CD4-positive, alpha-beta T cell treated with Interleukin-6 for 4 hours (primary cell): ENCODE results near the gene PGM1.
"Not testable (repeated sequence)": the region's sequence is repeated elsewhere in the genome, so short reads cannot be mapped to it uniquely, and the experiment has no call there.

Experiments used
- DNase-seq: peaks from one replicate; pipeline ENCODE4 v3.0.0-alpha.2; 2020; ENCODE audit warnings: mixed read lengths

The PGM1 gene

DNA sequence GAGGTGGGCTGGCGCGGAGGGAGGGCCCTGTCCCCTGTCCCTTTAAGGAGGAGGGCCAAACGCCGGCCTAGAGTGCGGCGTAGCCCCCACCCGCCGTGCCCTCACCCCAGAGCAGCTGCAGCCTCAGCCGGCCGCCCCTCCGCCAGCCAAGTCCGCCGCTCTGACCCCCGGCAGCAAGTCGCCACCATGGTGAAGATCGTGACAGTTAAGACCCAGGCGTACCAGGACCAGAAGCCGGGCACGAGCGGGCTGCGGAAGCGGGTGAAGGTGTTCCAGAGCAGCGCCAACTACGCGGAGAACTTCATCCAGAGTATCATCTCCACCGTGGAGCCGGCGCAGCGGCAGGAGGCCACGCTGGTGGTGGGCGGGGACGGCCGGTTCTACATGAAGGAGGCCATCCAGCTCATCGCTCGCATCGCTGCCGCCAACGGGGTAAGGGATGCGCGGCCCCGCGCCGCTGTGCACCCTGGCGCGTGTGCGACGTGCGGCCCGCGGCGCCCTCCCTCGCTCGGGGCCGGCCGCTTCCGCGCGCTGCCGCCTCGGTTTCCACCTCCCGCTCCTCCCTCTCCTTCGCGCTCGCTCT lies at the start of gene PGM1:
TSS of gene PGM1 (plus strand) at position 109 of the 583 bp plus-strand sequence. CDS start at position 187, 78 bp downstream.
- peak; percentile 81 for DNase-seq

DNA sequence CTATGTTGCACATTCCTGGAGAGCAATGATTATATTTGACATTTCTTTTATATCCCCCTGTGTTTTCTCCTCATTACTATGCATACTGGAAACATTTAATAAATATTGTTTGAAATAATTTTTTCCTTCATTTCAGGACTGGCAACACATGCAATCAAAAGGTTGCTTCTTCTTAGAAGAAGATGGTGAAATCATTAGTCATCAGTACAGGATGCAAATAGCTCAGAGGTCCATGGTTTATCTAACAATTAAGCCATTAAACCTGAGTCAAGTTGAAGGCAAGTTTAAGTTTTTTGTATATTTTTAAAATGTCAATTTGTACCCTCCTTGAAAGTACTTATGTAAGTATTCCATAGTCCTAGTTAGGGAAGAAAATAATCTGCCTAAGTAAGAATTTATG lies 47.4 kb upstream of the PGM1 start:
- DNase-seq = no peak

DNA sequence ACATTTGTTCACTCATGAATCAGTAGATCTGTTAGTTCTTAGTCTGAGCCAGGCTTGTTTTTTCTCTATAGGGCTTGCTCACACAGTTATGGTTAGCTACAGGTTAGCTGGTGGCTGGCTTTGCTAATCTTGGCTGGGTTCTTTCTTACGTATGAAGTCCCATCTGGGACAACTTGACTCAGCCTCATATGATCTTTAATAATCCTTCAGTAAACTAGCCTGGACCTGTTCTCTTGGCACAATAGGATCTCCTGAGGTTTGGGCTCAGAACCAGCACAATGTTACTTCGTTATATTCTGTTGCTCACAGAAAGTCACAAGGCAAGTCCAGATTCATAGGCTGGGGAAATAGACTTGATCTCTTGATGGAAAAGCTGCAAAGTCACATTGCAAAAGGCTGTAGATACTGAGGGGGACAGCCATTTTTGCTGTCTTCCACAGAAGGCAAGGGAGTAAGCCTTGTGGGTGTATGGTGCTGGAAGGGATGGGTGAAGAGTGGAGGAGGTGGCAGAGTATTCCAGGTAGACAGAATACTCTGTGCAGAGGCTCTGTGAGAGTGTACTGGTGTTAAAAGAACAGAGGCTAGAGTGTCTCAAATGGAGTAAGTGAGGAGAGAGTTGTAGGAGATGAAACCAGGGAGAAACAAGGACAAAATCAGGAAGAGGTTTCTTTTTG lies 45.5 kb upstream of the PGM1 start:
- no peak for DNase-seq

DNA sequence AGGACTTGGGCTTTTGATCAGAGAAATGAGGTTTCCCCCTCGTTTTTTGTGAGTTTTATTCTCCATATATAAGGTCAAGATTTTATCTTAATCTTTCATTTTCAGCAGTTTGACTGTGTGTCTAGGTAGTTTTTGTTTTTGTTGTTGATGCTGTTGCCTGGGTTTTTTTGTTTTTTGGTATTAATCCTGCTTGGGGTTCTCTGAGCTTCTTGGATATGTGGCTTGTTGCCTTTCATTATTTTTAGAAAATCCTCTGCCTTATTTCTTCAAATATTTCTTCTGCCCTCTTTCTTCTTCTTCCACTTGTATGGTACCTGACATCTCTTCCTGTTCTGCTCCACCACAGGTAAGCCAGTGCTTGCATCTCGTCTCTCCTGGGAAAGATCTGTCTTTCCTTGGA lies 44.9 kb upstream of the PGM1 start:
- DNase-seq = no peak

DNA sequence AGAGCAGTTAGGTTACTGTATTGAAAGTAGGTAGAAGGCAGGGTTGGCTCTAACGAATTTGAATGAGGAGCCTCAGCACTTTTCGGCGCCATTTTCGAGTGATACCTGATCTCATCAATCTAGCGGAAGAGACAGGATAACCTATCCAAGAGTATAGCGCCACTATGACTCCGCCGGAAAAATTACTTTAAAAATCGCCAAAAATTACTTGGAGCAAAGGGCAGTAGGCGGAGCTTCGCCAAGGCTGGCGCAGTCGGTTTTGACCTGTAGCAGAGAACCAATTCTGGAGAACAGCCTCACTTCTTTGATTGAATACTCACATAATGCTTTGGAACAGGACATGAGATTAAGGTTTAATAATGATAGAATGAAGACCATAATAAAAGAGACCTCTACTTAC lies 44.3 kb upstream of the PGM1 start:
- DNase-seq = no peak

DNA sequence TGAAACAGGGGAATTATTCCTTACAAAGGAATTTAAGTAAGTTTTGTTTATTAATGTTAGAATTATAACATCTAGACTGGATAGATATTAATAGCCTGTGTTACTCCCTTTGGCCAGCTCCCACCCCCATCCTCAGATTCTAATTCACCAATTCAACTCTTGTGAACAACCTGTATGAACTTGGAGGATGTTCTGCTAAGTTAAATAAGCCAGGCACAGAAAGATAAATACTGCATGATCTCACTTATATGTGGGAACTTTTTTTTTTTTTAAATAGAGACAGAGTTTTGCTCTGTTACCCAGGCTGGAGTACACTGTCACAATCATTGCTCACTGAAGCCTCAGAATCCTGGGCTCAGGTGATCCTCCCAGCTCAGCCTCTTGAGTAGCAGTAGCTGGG lies 37.7 kb upstream of the PGM1 start:
- no peak for DNase-seq

DNA sequence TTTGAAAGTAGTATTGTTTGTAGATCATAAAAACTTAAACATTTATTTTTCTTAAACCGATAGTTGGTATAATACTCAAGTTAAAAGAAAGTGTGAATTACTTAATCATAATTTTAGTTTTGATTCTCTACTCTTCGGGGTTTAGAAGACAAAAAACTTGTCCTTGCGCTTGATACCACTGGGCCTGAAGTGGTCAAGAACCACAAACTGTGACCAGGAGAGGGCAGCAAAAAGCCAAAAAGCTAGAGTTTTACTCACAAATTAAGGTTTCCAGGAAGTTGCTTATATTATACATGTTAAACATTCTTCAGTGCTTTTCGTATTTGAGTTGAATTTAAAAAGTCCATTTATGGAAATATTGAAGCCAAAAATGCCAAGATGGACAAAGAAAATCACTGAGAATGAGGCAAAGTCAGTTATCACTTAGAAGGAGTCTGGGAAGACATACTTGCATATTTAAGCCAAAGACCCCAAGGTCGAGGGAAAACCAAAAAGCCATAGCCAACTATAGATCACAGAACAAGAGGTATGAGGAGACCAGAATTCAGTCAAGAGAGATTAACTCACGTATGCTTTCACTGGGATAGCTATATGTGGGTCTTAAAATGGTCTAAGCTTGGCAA lies 35.7 kb upstream of the PGM1 start:
- DNase-seq = peak; percentile 21

DNA sequence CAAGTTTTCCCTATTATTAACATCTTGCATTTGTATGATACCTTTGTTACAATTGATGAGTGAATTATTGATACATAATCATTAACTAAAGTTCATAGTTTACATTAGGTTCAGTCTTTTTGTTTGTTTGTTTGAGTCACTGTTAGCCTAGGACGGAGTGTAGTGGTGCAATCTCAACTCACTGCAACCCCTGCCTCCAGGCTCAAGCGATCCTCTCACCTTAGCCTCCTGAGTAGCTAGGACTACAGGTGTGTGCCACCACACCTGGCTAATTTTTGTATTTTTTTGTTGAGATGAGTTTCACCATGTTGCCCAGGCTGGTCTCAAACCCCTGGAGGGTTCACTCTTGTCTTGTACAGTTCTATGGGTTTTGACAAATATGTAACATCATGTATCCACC lies 33.9 kb upstream of the PGM1 start:
- no peak for DNase-seq

DNA sequence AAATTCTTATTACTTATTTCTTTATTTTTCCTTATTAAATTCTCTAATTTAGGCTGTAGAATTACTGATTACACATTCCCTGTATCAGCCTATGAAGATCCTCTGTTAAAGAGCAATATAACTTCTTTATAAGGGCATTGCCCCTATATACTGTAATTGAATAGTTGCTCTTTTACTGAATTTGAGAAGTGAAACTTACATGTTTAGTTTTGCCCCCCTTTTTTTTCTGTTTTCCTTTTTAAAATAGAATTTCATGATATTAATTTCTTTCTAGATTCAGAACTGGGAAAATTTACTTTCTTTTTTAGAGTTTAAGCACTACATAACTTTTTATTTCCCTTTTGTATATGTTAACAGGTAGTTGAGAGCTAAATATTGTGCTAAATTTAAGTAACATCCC lies 29.5 kb upstream of the PGM1 start:
- DNase-seq = no peak

DNA sequence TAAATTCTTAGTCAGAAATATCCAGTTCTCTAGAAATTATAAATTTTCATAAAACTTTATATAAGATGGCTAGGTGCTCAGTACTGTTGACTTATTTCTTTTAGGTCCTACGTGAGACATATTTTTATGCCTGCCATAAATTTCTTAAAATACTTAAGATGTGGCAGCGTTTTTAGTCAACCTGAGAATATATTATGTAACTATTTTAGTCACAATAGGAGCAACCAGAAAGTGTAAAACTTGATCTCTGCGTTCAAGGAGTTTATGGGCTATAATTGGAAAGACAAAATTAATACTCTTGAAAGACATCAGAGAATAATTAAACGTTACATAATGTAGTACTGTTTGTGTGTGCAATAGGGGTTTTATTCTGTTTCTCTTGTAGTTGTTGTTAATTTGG lies 24.1 kb upstream of the PGM1 start:
- no peak for DNase-seq

DNA sequence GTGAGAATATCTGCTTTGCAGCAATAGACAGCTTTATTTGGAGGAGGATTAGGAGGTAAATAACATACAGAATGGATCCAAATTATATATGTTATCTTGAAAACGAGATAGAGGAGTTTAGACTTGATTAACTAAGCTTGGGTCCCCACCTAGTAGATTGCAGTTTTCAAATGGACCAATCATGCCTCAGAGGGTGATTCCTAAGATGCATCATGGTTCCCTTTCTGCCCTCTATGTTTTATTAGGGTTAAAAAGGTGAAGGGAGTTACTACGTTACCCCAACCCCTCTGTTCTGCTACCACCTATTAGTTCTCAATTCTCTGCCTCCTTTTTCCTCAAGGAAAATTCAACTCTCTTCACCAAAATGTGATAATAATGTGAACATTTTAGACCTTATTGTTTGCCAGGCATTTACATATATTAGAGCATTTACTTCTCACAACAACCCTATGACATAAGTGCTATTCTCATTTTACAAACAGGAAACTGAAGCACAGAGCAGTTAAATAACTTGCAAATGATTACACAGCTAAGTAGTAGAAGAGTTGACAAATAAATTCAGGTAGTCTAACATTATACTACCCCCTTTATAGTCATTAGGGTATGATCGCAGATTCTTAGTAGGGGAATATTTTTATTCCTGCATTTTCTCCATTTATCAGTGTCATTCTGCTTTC lies 23.4 kb upstream of the PGM1 start:
- no peak for DNase-seq

DNA sequence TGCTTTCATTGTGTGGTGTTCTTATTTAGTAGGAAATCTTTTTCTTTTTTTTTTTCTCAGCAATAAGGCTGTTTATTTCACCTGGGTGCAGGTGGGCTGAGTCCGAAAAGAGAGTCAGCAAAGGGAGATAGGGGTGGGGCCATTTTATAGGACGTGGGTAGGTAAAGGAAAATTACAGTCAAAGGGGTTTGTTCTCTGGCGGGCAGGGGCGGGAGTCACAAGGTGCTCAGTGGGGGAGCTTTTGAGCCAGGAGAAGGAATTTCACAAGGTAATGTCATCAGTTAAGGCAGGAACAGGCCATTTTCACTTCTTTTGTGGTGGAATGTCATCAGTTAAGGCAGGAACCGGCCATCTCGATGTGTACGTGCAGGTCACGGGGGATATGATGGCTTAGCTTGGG lies 20.5 kb upstream of the PGM1 start:
- not testable (repeated sequence) for DNase-seq

DNA sequence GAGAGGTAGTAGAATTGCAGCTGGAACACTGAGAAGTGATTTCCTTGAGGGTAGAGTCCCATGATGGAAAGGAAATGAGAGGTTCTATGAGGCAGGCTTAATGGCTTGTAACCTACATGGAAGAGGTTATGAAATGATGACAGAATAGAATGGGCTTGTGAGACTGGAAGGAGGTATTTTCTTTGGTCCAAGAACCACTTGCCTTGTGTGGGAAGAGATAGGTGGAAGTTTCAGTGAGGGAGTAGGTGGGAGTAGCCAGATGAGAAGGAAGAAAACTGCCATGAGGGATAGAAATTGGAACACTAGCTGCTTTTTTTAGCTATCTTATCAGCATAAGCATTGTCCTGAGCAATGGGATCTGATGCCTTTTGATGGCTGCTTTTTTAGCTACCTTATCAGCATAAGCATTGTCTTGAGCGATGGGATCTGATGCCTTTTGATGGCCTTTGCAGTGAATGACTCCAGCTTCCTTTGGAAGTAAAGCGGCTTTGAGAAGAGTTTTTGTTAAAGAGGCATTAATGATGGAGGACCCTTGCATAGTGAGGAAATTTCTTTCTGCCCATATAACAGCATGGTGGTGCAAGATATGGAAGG lies 18.9 kb upstream of the PGM1 start:
- DNase-seq = not testable (repeated sequence)

DNA sequence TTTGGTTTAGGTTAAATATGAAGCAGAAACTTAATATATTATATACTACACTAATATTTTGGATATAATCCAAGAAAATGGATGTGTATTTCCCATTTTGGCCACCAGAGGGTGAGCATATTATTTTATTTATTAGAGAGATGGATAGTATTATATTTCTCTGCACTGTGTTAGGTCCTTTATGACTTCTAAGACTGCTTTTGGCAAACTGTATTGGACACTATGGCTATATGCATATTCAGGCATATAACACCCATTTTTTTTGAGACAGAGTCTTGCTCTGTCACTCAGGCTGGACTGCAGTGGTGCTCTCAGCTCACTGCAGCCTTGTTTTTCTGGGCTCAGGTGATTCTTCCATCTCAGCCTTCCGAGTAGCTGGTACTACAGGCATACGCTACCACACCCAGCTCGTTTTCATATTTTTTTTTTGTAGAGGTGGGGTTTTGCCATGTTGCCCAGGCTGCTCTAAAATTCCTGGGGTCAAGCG lies 17.8 kb upstream of the PGM1 start:
- DNase-seq = peak; percentile 6

DNA sequence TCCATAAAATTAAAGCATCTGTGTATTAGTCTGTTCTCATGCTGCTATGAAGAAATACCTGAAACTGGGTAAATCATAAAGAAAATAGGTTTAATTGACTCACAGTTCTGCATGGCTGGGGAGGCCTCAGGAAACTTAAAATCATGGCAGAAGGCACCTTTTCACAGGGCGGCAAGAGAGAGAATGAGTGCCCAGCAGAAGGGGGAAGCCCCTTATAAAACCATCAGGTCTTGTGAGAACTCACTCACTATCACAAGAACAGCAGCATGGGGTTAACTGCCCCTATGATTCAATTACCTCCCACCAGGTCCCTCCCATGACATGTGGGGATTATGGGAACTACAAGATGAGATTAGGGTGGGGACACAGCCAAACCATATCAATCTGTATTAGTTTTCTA lies 6.9 kb upstream of the PGM1 start:
- not testable (repeated sequence) for DNase-seq

DNA sequence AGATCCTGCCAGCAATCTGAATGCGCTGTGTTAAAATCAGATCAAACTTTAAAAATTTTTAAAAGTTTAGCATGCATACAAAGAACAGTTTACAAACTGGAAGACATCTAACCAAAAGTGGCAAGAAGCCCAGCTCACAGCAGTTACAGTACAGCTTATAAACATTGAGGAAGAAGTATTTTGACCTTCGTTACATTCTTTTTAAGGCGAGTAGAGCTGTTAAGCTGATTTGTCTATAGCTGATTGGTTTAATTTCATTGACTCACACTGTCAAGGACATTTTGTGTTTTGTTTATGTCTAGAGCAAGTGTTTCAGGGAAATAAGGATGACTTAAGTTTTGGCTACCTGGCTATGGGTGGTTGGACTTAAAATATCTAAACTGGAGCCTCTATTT lies 3.0 kb upstream of the PGM1 start:
- DNase-seq = no peak

DNA sequence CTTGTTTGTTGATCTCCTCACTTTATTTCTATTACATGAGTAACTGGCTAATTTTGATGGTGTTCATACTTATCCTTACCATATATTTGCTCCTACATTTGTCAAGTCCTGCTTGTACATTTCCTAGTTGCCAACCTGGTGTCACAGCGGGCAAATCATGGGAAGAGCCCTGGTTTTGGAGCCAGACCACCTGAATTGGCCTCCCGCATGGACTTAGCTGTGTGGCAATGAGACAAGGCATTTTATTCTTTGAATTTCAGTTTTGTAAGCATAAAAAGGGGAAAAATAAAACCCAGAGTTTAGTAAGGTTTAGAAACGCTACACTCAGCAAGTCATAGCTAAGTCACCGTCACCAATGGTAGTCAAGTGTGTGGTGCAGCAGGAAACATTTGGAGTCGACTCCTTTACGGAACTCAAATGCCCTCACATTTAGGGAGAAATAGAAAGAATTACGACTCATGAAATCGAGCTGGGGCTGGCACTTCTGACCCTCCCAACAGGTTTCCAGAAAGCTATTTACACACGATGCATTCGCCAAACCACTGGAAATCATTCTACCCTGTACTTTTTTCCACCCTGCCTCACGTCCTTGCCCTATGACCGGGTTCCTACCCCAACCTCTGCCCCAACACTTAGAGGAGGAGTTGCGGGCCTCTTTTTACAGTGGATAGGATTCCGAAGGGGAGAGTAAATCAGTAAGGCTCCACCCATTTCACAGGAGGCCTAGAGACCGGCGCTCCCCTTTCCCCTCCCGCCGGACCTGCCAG lies 492 bp upstream of the PGM1 start:
- DNase-seq = no peak

DNA sequence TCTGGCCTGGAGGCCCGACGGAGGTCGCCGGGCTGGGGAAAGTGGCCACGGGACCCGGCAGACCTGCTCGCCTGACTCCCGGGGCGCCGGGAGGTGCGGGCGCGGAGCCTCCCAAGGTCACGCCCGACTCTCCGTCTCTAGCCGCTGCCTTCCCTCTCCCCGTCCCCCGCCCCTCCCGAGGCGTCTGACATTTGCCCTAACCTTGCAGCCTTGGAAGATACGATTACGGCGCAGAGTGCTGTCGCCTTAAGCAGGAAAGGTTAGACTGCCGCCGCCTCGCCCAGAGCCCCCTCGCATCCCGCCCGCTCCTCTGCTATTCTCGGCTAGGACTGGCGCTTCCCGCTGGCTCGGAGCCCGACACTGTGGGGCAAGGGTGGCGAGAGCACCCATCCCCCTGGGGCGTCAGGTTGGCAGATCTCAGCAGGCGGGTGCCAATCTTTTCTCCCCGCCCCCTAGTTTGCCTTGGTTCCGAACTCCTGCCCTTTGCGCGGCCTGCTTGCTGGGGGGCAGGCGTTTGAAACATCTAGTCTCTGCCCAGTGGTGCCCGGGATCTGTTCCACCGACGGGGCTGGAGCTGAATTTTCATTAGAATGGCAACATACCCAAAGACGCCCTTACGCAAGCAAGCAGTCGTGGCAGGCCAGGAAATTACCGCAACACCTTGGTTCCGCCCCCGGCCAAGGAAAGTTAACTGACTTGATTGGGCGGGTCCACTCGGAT lies 835 bp downstream of the PGM1 start:
- DNase-seq = peak; percentile 79

DNA sequence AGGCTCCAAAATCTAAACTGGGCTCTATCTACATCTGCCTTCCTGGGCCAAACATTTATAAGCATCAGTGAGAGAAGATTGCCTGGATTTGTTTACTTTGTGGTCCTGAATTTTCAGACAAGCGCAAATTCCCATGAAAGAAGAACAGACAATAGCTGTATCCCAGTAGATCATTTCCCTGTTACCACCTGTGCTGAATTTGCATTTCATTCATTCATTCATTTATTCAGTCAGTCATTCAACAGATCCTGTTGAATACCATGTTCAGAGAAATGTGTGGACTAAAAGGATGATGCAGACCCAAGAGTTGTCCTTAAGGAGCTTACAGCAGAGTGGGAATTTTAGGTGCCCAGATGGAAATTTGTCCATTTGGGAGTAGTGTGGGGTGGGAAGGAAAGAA lies 2.2 kb downstream of the PGM1 start:
- DNase-seq = no peak

DNA sequence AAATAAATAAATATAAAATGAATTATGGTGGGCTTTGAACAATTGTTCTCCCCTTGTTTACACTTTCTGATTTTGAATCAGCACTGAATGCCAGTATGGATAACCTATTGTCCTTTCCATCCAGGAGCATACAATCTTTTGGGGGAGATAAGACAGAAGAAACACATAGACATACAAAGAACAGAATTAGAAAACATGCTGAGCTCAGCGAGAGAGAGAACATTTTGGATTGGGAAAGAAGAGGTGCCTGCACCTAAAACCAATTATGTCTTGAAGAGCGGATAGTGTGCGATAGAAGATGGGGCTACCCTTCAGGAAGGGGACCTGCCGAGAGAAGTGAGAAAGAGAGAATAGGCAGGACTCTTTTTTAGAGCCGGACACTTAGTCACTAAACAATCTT lies 6.6 kb downstream of the PGM1 start:
- no peak for DNase-seq

DNA sequence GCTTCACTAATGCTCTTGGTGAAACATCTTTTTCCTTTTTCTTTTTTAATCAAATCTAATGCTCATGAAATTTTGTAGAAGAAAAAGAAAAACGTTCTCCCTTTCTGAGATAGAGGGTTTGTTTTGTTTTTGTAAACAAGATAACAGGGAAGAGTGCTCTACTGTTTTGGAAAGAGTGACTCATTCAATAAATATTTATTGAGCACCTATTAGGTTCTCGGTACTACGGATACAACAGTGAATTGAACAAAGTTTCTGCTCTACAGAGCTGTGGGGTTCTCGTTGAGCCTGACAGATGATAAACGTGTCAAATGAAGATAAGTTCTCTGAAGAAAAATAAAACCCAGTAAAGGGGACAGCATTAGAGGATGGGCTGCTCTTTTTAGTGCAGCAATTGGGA lies 7.0 kb downstream of the PGM1 start:
- no peak for DNase-seq

DNA sequence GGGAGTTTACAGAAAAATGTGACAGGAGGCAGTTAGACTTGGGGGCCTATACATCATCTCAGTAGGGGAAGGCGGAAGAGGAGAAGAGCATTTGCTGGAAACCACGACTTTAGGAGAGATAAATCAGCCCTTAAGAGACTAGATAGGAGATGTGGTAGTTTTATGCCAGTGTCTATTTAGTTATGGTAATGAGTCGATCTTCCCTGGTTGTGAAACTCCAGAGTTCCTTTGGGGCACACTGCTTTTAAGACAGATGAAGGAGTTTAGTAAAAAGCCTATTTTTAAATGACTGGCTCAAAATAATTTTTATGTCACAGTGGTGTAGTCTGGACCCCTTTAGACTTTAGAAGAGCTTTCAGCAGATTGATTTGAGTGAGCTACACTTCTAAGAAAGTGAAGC lies 7.8 kb downstream of the PGM1 start:
- DNase-seq = no peak
